HG02970 (cell line): Measurements from ENCODE around the gene PDXP.
A peak's percentile ranks its signal among the peaks of the same experiment; 100 is the strongest.
"Not testable (repeated sequence)": the region's sequence is repeated elsewhere in the genome, so short reads cannot be mapped to it uniquely, and the experiment has no call there.

Experiments used
- ATAC-seq: cut with Tn5 transposase; IDR thresholded peaks from one replicate; pipeline ENCODE4 v1.9.1; 2021; ENCODE audit warnings: mild to moderate bottlenecking, moderate library complexity, moderate number of reproducible peaks; ENCODE audit not compliant: unreplicated experiment, low FRiP score

Gene PDXP

DNA sequence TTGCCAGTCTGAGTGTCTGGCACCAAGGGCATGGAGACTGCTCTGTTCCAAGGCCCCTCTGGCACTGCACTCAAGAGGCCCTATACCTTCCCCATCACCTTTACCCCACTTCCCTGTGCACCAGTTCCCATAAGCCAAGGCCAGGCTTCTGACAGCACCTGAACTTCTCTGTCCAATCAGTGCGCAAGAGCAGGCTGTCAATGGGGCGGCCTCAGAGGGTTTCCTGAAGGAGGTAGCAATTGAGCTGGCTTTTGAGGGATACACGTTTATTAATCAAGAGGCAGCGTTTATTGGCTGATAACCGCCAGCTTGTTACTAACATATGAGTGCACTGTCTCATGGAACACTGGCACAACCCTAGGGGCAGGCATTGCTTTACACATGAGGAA lies 17.0 kb upstream of the PDXP start:
- ATAC-seq: no peak

DNA sequence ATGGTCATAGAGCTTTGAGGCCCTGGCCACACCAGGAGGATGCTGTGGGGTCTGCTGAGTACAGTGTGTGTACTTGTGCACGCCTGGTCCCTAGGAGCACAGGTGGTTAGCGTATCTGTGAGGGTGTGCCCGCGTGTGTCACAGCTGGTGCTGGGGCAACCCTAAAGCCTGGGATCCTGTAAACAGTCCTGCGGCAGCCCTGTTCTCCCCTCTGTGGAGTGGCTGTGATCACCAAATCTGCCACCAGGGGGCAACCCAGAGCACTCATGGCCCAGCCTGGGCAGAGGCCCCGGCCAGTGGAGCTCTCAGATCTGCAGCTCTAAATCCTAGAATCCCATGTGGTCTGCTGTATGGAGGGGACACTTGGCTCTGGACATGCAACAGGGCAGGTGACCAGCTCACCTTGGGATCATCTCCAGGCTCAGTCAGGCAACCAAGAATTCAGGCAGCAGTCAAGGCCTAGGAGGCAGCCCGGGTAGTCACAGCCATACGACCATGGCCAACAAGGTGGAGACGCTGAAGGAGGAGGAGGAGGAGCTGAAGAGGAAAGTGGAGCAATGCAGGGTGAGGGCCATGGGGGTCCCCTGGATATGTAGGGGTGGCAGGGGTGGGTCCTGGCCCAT lies 15.2 kb upstream of the PDXP start:
- ATAC-seq: no peak

DNA sequence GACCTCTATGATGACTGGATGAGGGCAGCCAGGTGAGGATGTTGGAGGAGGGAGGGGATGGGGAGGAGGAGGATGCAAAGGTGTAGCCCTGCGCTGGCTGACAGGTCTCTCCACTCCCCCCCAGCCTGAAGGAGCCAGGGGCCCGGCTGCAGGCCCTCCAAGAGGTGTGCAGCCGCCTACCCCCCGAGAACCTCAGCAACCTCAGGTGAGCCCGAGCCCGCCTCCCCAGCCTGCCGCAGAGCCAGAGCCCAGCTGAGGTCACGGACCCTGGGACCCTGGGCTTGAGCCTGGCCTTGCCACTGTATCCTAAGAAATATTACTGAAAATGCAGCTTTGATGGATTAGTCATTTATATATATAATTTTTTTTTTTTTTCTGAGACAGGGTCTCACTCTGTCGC lies 11.2 kb upstream of the PDXP start:
- ATAC-seq: no peak

DNA sequence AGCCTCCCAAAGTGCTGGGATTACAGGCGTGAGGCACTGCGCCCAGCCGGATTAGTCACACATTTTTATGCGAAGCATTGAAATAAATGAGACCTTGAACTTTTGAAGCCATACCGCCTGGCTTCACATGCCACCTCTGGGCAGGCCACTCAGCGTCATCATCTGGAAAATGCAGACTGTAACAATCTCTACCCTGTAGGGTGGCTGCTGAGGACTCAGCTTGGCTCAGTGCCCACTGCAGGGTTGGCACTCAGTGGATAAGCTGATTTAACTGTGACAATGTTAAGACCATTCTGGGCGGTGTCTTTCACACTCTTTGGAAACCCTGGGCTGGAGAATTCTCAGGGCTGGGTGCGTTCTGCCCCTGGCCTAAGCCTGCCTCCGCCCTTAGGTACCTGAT lies 10.6 kb upstream of the PDXP start:
- no peak for ATAC-seq

DNA sequence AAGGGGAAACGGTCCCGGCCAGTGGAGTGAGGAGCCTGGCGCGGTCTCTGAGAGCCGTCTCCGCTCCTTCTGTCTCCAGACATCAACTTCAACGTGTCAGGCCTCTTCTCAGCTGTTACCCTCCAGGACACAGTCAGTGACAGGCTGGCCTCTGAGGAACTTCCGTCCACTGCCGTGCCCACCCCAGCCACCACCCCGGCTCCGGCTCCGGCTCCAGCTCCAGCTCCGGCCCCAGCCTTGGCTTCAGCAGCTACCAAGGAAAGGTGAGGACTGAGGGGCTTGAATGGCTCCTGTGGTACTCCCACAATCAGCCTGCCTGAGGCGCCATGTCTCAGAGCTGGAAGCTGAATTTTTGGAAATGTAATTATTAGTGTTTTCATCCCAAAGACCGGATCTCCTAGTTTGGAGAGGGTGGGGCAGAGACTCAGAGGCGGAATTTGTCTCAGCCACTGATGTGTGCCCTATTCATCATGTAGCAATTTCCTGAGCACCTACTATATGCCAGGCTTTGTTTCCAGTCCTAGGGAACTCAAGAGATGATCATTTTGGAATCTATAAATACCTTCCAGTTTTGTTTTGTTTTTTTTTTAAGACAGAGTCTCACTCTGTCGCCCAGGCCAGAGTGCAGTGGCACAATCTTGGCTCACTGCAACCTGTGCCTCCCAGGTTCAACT lies 7.9 kb upstream of the PDXP start:
- no peak for ATAC-seq

DNA sequence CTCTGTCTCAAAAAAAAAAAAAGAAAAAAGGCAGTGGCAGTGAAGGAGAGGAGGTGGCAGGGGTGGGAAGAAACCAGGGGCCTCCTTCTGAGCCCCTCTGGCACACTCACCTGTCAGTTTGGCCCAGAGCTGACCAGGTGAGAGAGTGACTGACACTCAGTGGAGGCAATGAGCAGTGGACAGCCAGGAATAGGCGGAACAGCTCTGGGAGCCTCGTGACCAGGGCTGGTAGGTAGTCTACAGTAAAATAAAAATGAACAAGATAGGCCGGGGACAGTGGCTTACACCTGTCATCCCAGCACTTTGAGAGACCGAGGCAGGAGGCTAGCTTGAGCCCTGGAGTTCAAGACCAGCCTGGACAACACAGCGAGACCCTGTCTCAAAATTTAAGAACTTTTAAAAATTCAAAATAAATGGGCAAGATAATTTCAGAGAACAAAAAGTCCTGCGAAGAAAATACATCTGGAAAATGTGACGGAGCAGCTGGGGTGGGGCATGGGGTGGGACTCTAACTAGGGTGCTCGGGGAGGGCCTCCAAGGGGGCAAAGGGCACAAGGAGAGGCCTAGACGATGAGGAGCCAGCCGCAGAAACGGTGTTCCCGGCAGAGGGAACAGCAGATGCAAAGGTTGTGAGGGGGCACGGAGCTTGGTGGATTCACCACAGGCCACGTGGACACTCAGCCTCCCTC lies 3.8 kb upstream of the PDXP start:
- ATAC-seq: no peak

DNA sequence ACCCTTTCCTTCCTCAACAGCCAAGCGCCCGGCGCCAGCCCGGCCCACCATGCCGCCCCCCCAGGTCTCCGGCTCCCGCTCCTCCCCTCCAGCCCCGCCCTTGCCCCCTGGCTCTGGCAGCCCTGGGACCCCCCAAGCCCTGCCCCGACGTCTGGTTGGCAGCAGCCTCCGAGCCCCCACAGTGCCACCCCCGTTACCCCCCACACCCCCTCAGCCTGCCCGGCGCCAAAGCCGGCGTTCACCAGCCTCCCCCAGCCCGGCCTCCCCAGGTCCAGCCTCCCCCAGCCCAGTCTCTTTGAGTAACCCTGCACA lies 3.3 kb upstream of the PDXP start:
- no peak for ATAC-seq

DNA sequence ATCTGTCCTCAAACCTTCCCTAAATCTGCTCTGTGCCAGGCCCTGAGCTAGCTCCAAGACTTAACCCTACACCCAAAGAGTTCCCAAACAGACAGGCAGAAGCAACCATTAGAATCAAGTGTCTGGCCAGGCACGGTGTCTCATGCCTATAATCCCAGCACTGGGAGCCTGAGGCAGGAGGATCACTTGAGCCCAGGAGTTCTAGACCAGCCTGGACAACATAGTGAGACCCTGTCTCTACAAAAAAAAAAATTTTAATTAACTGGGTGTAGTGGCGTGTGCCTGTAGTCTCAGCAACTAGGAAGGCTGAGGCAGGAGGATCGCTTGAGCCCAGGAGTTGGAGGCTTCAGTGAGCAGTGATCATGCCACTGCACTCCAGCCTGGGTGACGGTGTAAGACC lies 1.9 kb upstream of the PDXP start:
- not testable (repeated sequence) for ATAC-seq

DNA sequence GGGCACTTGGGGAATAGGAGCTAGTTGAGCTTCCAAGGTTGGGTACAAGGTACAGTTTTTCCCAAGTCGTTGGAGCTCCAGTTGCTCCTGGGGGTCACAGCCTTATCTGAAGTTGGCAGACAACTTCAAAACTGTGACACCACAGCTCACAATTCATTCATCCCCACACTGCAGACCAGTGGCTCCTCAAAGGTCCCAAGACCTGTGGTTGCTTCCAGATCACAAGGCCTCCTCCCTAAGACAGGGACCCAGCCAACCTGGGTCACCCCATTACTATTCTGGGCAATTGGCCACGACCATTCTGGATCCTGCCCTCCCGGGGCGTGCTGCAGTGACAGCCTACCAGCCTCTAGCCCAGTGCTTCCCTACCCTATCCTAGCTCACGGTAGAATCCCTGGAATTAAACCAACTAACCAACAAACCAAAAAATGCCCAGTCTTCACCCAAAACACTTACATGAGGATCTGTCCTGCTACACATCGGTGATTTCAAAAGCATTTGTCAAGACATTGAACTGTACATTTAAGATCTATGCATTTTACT lies 862 bp upstream of the PDXP start:
- ATAC-seq: no peak

DNA sequence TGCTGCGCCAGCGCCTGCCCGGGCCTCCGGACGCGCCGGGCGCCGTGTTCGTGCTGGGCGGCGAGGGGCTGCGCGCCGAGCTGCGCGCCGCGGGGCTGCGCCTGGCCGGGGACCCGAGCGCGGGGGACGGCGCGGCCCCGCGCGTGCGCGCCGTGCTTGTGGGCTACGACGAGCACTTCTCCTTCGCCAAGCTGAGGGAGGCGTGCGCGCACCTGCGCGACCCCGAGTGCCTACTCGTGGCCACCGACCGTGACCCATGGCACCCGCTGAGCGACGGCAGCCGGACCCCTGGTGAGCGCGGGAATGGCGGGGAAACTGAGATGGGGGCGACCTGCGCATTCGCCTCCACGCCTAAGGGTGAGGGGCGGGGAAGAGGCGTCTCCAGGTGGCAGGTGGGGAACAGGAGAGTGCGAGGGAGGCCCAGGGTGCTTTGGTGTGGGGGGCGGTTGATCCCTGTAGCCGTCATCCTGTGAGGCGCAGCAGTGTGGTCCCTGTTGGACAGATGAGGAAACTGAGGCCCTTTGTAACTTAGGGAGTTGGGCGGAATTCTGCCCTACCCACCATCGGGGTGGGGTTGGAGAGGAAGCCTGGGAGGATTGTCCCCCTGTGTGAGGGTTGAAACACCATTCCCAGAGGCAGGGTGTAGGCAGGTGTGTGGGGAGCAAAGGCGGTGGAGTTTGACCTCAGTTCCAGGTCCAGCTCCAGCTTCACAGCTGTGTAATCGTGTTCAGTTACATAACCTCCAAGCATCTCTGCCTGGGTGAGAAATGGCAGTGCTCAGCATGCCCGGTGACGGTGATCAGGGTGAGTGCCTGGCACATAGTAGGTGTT lies 758 bp downstream of the PDXP start:
- ATAC-seq: peak; percentile 16

DNA sequence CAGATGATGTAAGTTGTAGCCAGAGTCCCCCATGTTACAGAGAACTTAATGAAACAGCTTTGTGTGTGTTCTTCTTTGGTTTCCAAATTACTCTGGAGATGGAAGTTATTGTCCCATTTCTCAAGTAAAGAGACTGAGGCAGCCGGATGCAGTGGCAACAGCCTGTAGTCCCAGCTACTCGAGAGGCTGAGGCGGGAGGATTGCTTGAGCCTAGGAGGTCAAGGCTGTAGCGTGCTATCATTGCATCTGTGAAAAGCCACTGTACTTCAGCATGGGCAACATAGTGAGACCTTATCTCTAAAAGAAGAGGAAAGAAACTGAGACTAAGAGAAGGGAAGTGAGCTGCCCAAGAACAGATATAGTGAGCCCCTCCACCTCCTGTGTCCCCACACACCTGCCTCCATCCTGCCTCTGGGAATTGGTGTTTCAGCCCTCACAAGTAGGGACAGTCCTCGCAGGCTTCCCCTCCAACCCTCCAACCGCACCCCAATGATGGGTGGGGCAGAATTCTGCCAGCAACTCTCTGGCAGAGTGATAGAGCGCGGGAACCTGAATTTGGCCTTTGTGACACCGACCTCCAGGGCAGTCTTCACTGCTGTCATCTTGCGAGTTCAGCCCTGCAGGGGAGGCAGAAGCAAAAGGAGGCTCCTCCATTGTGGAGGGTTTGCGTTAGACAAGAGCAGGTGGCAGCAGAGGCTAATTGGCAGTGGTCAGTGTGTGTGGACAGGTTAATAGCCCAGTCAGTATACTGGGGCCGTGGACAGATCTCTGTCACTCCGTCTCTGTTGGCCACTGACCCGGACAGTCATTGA lies 1.6 kb downstream of the PDXP start:
- no peak for ATAC-seq

DNA sequence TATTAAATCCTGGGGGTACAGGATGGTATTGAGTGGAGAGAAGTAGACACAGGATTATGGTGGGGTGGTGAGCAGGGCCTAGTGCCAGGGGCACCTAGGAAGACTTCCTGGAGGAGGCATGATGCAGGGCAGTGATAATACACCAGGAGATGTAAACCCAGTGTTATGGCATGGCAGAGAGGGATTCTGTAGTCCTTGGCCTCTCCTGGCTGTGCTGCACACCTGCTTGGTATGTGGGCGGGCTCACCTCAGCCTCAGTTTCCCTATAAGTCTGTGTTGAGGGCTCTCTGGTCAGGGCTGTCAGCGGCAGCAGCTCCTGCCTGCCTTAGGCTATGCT lies 2.2 kb downstream of the PDXP start:
- no peak for ATAC-seq

DNA sequence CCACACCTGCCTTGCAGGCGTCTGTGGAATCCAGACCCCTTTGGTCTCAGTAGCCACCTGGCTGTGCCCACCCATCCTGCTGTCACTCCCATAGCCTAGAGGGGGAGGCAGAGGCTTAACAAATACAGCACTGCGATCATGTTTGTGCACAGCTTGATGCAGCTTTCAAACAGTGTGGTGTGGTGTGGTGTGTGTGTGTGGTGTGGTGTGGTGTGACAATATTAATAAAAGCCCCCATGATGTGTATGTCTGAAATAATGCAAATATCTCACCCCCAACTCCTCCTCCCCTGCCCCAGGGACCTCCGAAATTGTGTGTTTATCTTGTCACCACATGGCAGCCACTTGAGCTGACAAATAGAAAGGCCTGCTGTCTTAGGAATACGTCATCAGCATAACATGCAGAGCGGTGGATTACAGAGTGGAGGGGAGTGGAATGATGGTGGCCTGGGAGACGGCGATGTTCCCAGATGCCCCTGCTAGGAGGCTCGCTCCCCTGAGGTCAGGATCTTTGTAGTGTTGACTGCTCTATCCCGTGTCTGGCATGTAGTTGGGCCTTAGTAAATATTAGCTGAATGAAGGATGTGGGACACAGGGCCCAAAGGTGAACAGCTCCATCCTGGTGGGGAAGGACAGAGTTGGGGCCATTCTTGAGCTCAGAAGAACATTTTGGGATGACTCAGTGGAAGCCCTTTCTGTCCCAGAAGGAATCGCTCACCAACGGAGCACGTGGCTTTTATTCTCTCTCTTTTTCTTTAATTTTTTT lies 2.8 kb downstream of the PDXP start:
- no peak for ATAC-seq

DNA sequence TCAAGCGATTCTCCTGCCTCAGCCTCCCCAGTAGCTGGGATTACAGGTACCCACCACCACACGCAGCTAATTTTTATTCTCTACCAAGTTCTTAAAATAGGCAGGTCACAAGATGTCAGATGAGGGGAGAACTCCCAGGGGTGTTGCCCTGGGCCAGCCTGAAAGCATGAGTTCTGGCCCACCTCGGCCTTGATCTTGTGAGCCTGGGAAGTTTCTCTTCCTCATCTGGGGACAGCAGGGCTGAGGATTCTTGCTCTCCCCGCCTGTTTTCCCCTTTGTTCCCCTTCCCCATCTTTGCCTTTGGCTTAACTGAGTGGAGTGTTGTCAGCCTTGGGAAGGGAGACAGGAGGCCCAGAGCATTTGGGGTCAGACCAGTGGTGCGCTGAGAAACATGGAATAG lies 3.5 kb downstream of the PDXP start:
- ATAC-seq: no peak

DNA sequence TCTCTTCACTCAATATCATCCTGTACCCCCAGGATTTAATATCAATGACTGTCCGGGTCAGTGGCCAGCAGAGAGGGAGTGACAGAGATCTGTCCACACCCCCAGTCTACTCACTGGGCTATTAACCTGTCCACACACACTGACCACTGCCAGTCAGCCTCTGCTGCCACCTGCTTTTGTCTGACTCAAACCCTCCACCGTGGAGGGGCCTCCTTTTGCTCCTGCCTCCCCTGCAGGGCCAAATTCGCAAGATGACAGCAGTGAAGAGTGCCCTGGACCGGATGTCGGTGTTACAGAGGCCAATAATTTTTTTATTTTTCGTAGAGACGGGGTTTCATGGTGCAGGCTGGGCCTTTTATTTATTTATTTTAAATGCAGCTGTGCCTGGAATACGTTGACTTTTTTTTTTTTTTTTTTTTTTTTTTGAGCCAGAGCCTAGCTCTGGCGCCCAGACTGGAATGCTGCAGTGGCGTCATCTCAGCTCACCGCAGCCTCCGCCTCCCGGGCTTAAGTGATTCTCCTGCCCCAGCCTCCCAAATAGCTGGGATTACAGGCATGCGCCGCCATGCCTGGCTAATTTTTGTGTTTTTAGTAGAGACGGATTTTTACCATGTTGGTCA lies 5.1 kb downstream of the PDXP start:
- ATAC-seq: no peak

DNA sequence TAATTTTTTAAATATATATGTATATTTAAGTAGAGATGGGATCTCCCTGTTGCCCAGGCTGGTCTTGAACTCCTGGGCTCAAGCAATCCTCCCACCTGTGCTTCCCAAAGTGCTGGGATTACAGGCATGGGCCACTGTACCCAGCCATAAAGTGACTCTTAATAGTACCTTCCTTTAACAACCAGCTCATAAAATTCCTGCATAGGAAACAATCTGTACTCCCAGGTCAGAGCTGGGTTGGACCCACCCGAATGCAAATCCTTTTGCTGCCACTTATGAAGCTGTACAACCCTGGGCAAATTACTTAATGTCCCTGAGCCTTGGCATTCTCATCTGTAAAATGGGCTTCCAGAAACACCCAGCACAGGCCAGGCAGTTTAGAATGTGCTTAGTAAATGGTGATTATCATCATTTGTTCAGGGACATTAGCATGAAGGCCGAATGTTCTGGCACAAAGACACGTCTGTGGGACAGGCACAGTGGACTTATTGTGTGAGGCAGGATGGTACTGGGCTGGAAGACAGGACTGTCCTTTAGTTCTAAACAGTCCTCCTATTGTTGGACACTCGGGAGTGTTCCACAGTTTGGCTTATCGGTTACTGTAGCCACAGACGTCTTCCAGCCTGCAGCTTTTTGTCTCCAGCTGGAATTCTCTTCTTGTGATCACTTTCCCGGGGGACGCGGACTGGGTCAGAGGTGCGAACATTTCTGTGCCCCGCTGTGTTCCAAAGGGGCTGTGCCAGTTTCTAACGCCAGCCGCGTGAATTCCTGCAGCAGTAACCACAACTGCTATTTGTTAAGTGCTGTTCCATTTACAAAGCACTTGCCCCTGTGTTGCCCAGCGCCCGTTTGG lies 6.0 kb downstream of the PDXP start:
- no peak for ATAC-seq

DNA sequence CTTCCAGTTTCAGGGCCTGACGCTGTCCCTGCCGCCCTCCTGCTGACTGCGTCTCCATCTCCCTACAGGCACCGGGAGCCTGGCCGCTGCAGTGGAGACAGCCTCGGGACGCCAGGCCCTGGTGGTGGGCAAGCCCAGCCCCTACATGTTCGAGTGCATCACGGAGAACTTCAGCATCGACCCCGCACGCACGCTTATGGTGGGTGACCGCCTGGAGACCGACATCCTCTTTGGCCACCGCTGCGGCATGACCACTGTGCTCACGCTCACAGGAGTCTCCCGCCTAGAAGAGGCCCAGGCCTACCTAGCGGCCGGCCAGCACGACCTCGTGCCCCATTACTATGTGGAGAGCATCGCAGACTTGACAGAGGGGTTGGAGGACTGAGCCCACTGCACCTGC lies 7.0 kb downstream of the PDXP start:
- ATAC-seq: no peak

DNA sequence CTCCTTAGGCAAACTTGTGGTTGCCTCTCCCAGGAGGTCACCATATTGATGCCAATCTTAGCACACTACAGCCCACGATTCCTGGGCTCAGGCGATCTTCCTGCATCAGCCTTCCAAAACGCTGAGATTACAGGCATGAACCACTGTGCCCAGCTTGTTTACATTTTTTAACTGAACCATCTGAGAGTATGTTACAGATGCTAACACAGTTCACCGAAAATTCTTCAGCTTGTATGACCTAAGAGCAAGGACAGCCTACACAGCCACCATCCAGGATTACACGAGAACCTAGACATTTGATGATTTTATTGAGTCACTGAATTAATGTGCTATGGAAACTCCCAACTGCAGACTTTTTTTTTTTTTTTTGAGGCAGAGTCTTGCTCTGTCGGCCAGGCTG lies 11.1 kb downstream of the PDXP start:
- ATAC-seq: no peak
